ENCODE results near the gene SLC16A13. TPM values are rescaled to one million over a fixed set of nuclear protein-coding genes. Genes with fewer than 3 reads are reported as not detected.
A peak's percentile ranks its signal among the peaks of the same experiment; 100 is the strongest.

The SLC16A13 gene
- total and polyA plus RNA-seq, 2 donors (not counting 3 experiments of a cell fraction or from before 2014, with no cell fraction given): 16.8 to 24.7 TPM

DNA sequence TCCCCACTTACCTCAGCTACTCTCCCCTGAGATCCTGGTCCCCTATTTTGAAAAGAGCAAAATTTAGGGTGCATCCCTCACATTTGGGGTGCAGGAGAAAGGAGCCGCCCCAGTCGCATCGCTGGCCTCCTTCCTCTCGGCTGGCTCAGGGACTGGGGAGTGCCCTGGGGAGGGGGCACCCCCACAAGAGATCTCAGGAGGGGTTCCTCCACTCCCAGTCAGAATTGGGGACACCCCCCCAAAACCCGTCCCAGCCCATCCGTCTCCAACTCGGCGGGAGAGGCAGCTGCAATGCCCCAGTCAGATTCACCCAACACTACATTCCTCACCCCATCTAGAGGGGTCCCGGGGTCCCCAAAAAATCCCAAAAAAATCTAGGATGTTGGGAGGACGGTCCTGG, 16.4 kb upstream of the SLC16A13 start:
- no TSS peak for BruUV-seq (replicated peaks)
- ChIA-PET CTCF (interaction anchor here (3.2 to 5.2 kb wide), 2 partner anchors 15 to 109 kb away, joined by 29 to 58 read pairs; no protein-coding TSS in a partner anchor), POLR2A (no interaction called here)
- no peak overlapping the region for H3K4me3 ChIP-seq (replicated peaks in 1 of 3; ENCODE audit: insufficient read depth in 1 of 3, low read depth in 1 of 3, low read length in 3 of 3)
- peaks cover 19% of the 10 kb centered on the region for H3K79me2 ChIP-seq (ENCODE audit: control insufficient read depth, insufficient read depth, low read length)
- DNase-seq (ENCODE audit: low read depth, low spot score) (no peak), FAIRE-seq (no peak)
- peaks cover 4 to 5% of the 10 kb centered on the region in 2 experiments for H3K36me3 ChIP-seq (ENCODE audit: control insufficient read depth in 2 of 2, extremely low read depth in 1 of 2, insufficient read depth in 2 of 2, low read length in 2 of 2)
- dilution Hi-C loops (cut with MboI; ENCODE audit: extremely low pct_ligation_motif_present, low sequenced_read_pairs) (no loop called here), intact Hi-C loops (cut with micrococcal nuclease) (no loop called here)
- H3K27ac ChIP-seq (ENCODE audit: insufficient read depth, low read depth, low read length): peak overlapping the region; percentile 96
- no peak for TF ChIP-seq FOS (IDR thresholded peaks at IDR 0.05; ENCODE audit: borderline replicate concordance, insufficient read depth, low read length)
- H2AFZ ChIP-seq (ENCODE audit: low read depth, low read length): no peak overlapping the region
- peaks cover 47% of the 10 kb centered on the region for H3K4me1 ChIP-seq (ENCODE audit: control insufficient read depth, extremely low read depth, insufficient read depth, low read length)
- H3K27me3 ChIP-seq (ENCODE audit: control insufficient read depth in 2 of 2, insufficient read depth in 2 of 2, low read length in 2 of 2): no peaks in the 10 kb centered on the region
- no peaks in the 10 kb centered on the region for H3K9me1 ChIP-seq (replicated peaks; ENCODE audit: control insufficient read depth, extremely low read depth, insufficient read depth, low read length)
- peak overlapping the region; percentile 100 for H3K9ac ChIP-seq (replicated peaks; ENCODE audit: extremely low read depth, insufficient read depth, low read length)
- no peaks in the 10 kb centered on the region for H4K20me1 ChIP-seq (replicated peaks; ENCODE audit: control insufficient read depth, extremely low read depth, insufficient read depth, low read length)
- H3K4me2 ChIP-seq (ENCODE audit: insufficient read depth, low read length): peak overlapping the region; percentile 74
- H3K9me3 ChIP-seq (replicated peaks; ENCODE audit: control insufficient read depth, insufficient read depth, low read length): no peaks in the 10 kb centered on the region

DNA sequence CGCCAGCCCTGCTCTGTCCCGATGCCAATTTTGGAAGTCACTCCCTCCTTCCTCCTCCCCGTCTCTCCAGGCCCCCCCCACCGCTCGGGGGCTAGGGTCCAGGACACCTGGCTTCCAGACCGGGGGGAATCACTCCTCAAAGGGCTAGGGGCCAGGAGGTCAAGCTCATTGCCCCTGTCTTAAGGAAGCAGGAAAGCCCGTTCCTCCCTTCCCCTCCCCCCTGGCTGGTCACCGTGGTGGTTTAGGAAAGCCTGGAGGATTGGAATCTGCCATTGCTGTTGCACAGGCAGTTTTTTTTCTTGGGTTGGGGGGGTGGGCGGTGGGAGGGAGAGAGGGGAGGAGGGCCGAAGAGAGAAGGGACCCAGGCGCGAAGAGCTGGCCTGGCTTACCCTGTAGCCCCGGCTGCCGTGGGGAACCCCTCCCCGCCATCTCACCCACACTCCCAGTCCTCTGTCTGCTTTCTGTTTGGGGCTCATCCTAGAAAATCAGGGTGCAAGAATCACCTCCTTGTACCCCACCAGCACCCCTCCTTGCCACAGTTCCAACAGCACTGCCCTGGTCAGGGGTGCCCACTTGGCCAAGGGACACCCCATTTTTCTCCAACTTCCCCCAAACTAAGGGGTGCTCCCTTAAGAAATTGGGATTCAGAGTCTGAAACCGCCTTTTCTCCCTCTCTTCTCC, 15.8 kb upstream of the SLC16A13 start:
- no TSS peak for BruUV-seq (replicated peaks)
- no peaks in the 10 kb centered on the region for H3K9me3 ChIP-seq (replicated peaks; ENCODE audit: control insufficient read depth, insufficient read depth, low read length)
- H3K36me3 ChIP-seq (ENCODE audit: control insufficient read depth in 2 of 2, extremely low read depth in 1 of 2, insufficient read depth in 2 of 2, low read length in 2 of 2): peaks cover 9 to 10% of the 10 kb centered on the region in 2 experiments
- no peaks in the 10 kb centered on the region for H3K27me3 ChIP-seq (ENCODE audit: control insufficient read depth in 2 of 2, insufficient read depth in 2 of 2, low read length in 2 of 2)
- intact Hi-C loops (cut with micrococcal nuclease) (loop anchor here (10.0 kb wide), 1 partner anchor 835 kb away; the partner anchor contains the start of genes CYB5D1, NAA38 and TMEM88), dilution Hi-C loops (cut with MboI; ENCODE audit: extremely low pct_ligation_motif_present, low sequenced_read_pairs) (no loop called here)
- CTCF ChIA-PET: interaction anchor here (3.2 to 5.2 kb wide), 3 partner anchors 16 to 110 kb away, joined by 29 to 91 read pairs (median 58); no protein-coding TSS in a partner anchor
- TF ChIP-seq EZH2 (IDR thresholded peaks at IDR 0.05; ENCODE audit: borderline replicate concordance, low read depth, low read length, severe bottlenecking): no peak
- TF ChIP-seq FOS (IDR thresholded peaks at IDR 0.05; ENCODE audit: borderline replicate concordance, insufficient read depth, low read length): no peak
- no peak for TF ChIP-seq MYC (IDR thresholded peaks at IDR 0.05; ENCODE audit: low read depth, low read length)
- no peak for TF ChIP-seq POLR2AphosphoS5 (IDR thresholded peaks at IDR 0.05; ENCODE audit: insufficient read depth, low read depth, low read length)
- TF ChIP-seq, protein P1, sequence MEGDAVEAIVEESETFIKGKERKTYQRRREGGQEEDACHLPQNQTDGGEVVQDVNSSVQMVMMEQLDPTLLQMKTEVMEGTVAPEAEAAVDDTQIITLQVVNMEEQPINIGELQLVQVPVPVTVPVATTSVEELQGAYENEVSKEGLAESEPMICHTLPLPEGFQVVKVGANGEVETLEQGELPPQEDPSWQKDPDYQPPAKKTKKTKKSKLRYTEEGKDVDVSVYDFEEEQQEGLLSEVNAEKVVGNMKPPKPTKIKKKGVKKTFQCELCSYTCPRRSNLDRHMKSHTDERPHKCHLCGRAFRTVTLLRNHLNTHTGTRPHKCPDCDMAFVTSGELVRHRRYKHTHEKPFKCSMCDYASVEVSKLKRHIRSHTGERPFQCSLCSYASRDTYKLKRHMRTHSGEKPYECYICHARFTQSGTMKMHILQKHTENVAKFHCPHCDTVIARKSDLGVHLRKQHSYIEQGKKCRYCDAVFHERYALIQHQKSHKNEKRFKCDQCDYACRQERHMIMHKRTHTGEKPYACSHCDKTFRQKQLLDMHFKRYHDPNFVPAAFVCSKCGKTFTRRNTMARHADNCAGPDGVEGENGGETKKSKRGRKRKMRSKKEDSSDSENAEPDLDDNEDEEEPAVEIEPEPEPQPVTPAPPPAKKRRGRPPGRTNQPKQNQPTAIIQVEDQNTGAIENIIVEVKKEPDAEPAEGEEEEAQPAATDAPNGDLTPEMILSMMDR (IDR thresholded peaks at IDR 0.05; ENCODE audit: extremely low read depth in 1 of 2, insufficient read depth in 1 of 2, low read depth in 1 of 2, low read length in 2 of 2): no peak
- TF ChIP-seq GATA2 (IDR thresholded peaks at IDR 0.05; ENCODE audit: insufficient read depth, insufficient read length, low read depth, low read length): no peak
- no peak for TF ChIP-seq POLR2A (IDR thresholded peaks at IDR 0.05; ENCODE audit: low read depth, low read length)
- no peak for TF ChIP-seq JUN (IDR thresholded peaks at IDR 0.05; ENCODE audit: borderline replicate concordance, insufficient read depth, insufficient read length, low read depth)
- TF ChIP-seq, protein P2, sequence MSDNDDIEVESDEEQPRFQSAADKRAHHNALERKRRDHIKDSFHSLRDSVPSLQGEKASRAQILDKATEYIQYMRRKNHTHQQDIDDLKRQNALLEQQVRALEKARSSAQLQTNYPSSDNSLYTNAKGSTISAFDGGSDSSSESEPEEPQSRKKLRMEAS (IDR thresholded peaks at IDR 0.05; ENCODE audit: insufficient read depth, insufficient read length): no peak
- POLR2A ChIA-PET: no interaction called here
- H3K79me2 ChIP-seq (ENCODE audit: control insufficient read depth, insufficient read depth, low read length): peaks cover 25% of the 10 kb centered on the region
- peak overlapping the region; percentile 85 for H2AFZ ChIP-seq (ENCODE audit: low read depth, low read length)
- H3K27ac ChIP-seq (ENCODE audit: insufficient read depth, low read depth, low read length): peak overlapping the region; percentile 96
- DNase-seq (ENCODE audit: low read depth, low spot score): peak; percentile 60
- H3K4me2 ChIP-seq (ENCODE audit: insufficient read depth, low read length): peak overlapping the region; percentile 74
- H3K9ac ChIP-seq (replicated peaks; ENCODE audit: extremely low read depth, insufficient read depth, low read length): peak overlapping the region; percentile 100
- no peaks in the 10 kb centered on the region for H3K9me1 ChIP-seq (replicated peaks; ENCODE audit: control insufficient read depth, extremely low read depth, insufficient read depth, low read length)
- peak overlapping the region in 2 of 3 experiments; percentile 25 to 42 for H3K4me3 ChIP-seq (replicated peaks in 1 of 3; ENCODE audit: insufficient read depth in 1 of 3, low read depth in 1 of 3, low read length in 3 of 3)
- FAIRE-seq: peak; percentile 24
- peaks cover 52% of the 10 kb centered on the region for H3K4me1 ChIP-seq (ENCODE audit: control insufficient read depth, extremely low read depth, insufficient read depth, low read length)
- H4K20me1 ChIP-seq (replicated peaks; ENCODE audit: control insufficient read depth, extremely low read depth, insufficient read depth, low read length): no peaks in the 10 kb centered on the region
